Heart left ventricle (tissue), 16 donors: ENCODE results near the gene FAM171A2. TPM values are rescaled to one million over a fixed set of nuclear protein-coding genes. Genes with fewer than 3 reads are reported as not detected.
A peak's percentile ranks its signal among the peaks of the same experiment; 100 is the strongest.
"Not testable (repeated sequence)": the region's sequence is repeated elsewhere in the genome, so short reads cannot be mapped to it uniquely, and the experiment has no call there.

Experiments used
- ATAC-seq, 4 donors: fragments of 200-7000 bp; cut with Tn5 transposase; one replicate each; pipeline ENCODE4 v1.9.1; 2020 to 2022; ENCODE audit warnings: moderate library complexity in 4 of 4, mild to moderate bottlenecking in 3 of 4, moderate number of reproducible peaks in 1 of 4
- DNase-seq, 5 donors: peaks; one replicate each; pipeline ENCODE4 v3.0.0-alpha.2; 2020
- H3K27ac ChIP-seq, 12 donors: fragments of 200-600 bp; sonication (generic) in 4 of 12; one replicate each; pipeline versions ENCODE4 v1.5.0 to v1.8.0; 2016 to 2022; ENCODE audit warnings: mild to moderate bottlenecking in 2 of 12
- H3K27me3 ChIP-seq, 9 donors: fragments of 200-600 bp; sonication (generic) in 2 of 9; one replicate each; pipeline versions ENCODE4 v1.5.1 to v1.8.0; 2016 to 2022; ENCODE audit warnings: mild to moderate bottlenecking in 3 of 9
- H3K36me3 ChIP-seq, 9 donors: fragments of 200-600 bp; sonication (generic) in 2 of 9; one replicate each; pipeline versions ENCODE4 v1.5.0 to v1.8.0; 2018 to 2022; ENCODE audit warnings: mild to moderate bottlenecking in 2 of 9
- H3K4me1 ChIP-seq, 12 donors: fragments of 200-600 bp; sonication (generic) in 4 of 12; one replicate each; pipeline versions ENCODE4 v1.5.0 to v1.8.0; 2016 to 2022; ENCODE audit warnings: mild to moderate bottlenecking in 3 of 12
- H3K4me3 ChIP-seq, 12 donors: fragments of 200-600 bp; sonication (generic) in 4 of 12; one replicate each; pipeline versions ENCODE4 v1.5.0 to v1.8.0; 2017 to 2022; ENCODE audit warnings: mild to moderate bottlenecking in 9 of 12, moderate library complexity in 4 of 12
- H3K9me3 ChIP-seq, 12 donors: fragments of 200-600 bp; sonication (generic) in 4 of 12; one replicate each; pipeline versions ENCODE4 v1.5.0 to v1.8.0; 2016 to 2022; ENCODE audit warnings: mild to moderate bottlenecking in 1 of 12
- POLR2A ChIP-seq, 2 donors: fragments of 450-650 bp; IDR thresholded peaks; one replicate each; pipeline ENCODE4 v1.6.1; 2017; ENCODE audit warnings: antibody characterized with exemption in 2 of 2, mild to moderate bottlenecking in 2 of 2, moderate library complexity in 2 of 2
- WGBS, 4 donors: extraction: QIAGEN DNeasy Blood & Tissue Kit in 2 of 4; methylation state at CpG; one replicate each; pipeline versions ENCODE4 v1.1.5 to v1.1.7; 2013 to 2018; 5-methylcytosine and 5-hydroxymethylcytosine counted together
- intact Hi-C, 10 donors: fragments of 100-400 bp; cut with DNase I; formaldehyde crosslinking; loops; one replicate each; pipeline versions ENCODE4 v1.11.1 to v1.14.2; 2022
- polyA plus RNA-seq, 2 donors: library from polyadenylated mRNA; stranded (reverse); fragments of 200-250 nt; gene quantifications; one replicate each; pipeline ENCODE4 v1.2.3, GENCODE V29; 2013
- total RNA-seq, 9 donors: library from RNA; depleted of rRNA in 2 of 9; stranded (reverse); fragments of >200 nt in 2 of 9; fragmentation: NEBNext Ultra II Directional in 3 of 9; extraction: Animal tissue kit (Norgen Biotek cat#: 25700) in 3 of 9; gene quantifications; one replicate each; pipeline versions ENCODE4 v1.1.0 to v1.2.4, GENCODE V29; 2016 to 2023
- TF ChIP-seq, protein P1 (sequence below), 12 donors: fragments of 200-600 bp; sonication (generic) in 4 of 12; IDR thresholded peaks; one replicate each; pipeline versions ENCODE4 v1.5.0 to v1.8.0; 2018 to 2022; ENCODE audit warnings: antibody characterized with exemption in 12 of 12, mild to moderate bottlenecking in 5 of 12
- donor health status: ischemic (EF 13 %, LVEDD 7.1; RV severe dilation, severe dysfunction).
- donor health status: healthy with polysubstance abuse.
- donor health status: DM: no; HTN: yes; CAD: no.
- donor health status: DM: no; HTN: no; CAD: no.
- donor health status: ischemic (EF 25% LVEDD 6.9; RV normal size, moderate dysfunction).
- donor health status: ischemic (EF 25% LVEDD 5.7; RV mildly dilated, moderate dysfunction).
- donor health status: healthy.
- donor health status: DM: yes; HTN: yes; CAD: no.
- donor health status: ischemic (EF 35%, LVEDD 5.7; RV mildly dilated, moderate dysfunction).
- donor health status: nonischemic (EF 11% LVEDD 7.7; RV severe dilation, severe dysfunction).
- donor health status: DM: yes; HTN: yes; CAD: no.
- donor health status: PGD.
- donor health status: ischemic (EF 29% LVEDD 5.4; RV normal size, mild dysfunction).
- donor health status: nonischemic (EF 23%, LVEDD 6.1; RV moderate dilation, normal function).

Gene FAM171A2
- total and polyA plus RNA-seq, 11 donors = 0.40 to 2.1 (median 0.77) TPM

- Histone ChIP-seq H3K9me3 (no peaks in the 10 kb centered on the region), H3K4me1 (peaks cover 0 to 44% (median 12%) of the 10 kb centered on the region in 12 donors), H3K27me3 (no peaks in the 10 kb centered on the region), H3K27ac (peak overlapping the region in 1 of 12 donors; percentile 97), H3K4me3 (no peak overlapping the region), H3K36me3 (peaks cover 0 to 48% (median 31%) of the 10 kb centered on the region in 9 donors)
- ATAC-seq (no peak), DNase-seq (peak in 2 of 5 donors; percentile 60 to 69)
- intact Hi-C loops = loop anchor here in 2 of 10 donors (5.0 kb wide), 1 partner anchor 136 kb away; no protein-coding TSS in a partner anchor
- TF ChIP-seq, protein P1, sequence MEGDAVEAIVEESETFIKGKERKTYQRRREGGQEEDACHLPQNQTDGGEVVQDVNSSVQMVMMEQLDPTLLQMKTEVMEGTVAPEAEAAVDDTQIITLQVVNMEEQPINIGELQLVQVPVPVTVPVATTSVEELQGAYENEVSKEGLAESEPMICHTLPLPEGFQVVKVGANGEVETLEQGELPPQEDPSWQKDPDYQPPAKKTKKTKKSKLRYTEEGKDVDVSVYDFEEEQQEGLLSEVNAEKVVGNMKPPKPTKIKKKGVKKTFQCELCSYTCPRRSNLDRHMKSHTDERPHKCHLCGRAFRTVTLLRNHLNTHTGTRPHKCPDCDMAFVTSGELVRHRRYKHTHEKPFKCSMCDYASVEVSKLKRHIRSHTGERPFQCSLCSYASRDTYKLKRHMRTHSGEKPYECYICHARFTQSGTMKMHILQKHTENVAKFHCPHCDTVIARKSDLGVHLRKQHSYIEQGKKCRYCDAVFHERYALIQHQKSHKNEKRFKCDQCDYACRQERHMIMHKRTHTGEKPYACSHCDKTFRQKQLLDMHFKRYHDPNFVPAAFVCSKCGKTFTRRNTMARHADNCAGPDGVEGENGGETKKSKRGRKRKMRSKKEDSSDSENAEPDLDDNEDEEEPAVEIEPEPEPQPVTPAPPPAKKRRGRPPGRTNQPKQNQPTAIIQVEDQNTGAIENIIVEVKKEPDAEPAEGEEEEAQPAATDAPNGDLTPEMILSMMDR (IDR thresholded peaks at IDR 0.05) = no peak
- TF ChIP-seq POLR2A (IDR thresholded peaks at IDR 0.05) = no peak
- WGBS, 4 donors = 76 to 85% (median 84%) methylated on average over 9 of the region's 9 CpGs
These were observed 15.2 kb downstream of the FAM171A2 start for GRCh38 chr17:44348234-44348987.

GRCh38 chr17:44347206-44348055 lies 16.2 kb downstream of the FAM171A2 start:
- Histone ChIP-seq H3K27ac (peak overlapping the region in 1 of 12 donors; percentile 97), H3K4me1 (peaks cover 0 to 44% (median 12%) of the 10 kb centered on the region in 12 donors), H3K36me3 (peaks cover 0 to 41% (median 23%) of the 10 kb centered on the region in 9 donors)
- ATAC-seq, H3K27me3 ChIP-seq, H3K4me3 ChIP-seq, DNase-seq, H3K9me3 ChIP-seq: not testable (repeated sequence)
- 78 to 85% (median 83%) methylated on average over 18 of the region's 18 CpGs for WGBS, 4 donors
- intact Hi-C loops = loop anchor here in 2 of 10 donors (5.0 kb wide), 1 partner anchor 135 kb away; no protein-coding TSS in a partner anchor

- Histone ChIP-seq H3K9me3 (no peaks in the 10 kb centered on the region), H3K4me3 (peak overlapping the region in 11 of 12 donors; percentile 58 to 99 (median 80)), H3K36me3 (peaks cover 0 to 30% (median 12%) of the 10 kb centered on the region in 9 donors), H3K27ac (peak overlapping the region in 9 of 12 donors; percentile 34 to 97 (median 85)), H3K27me3 (no peaks in the 10 kb centered on the region), H3K4me1 (peaks cover 0 to 44% (median 12%) of the 10 kb centered on the region in 12 donors)
- WGBS, 4 donors = 73 to 83% (median 78%) methylated on average over 12 to 13 of the region's 13 CpGs
- no peak for TF ChIP-seq POLR2A (IDR thresholded peaks at IDR 0.05)
- TF ChIP-seq, protein P1 (IDR thresholded peaks at IDR 0.05) = no peak
- ATAC-seq (no peak), DNase-seq (no peak)
- intact Hi-C loops = loop anchor here in 2 of 10 donors (5.0 kb wide), 1 partner anchor 134 kb away; no protein-coding TSS in a partner anchor
These were observed 17.4 kb downstream of the FAM171A2 start for GRCh38 chr17:44346064-44346844.

- Histone ChIP-seq H3K4me1 (peaks cover 0 to 45% (median 12%) of the 10 kb centered on the region in 12 donors), H3K9me3 (no peaks in the 10 kb centered on the region), H3K4me3 (peak overlapping the region; percentile 43 to 99 (median 80)), H3K27me3 (no peaks in the 10 kb centered on the region), H3K27ac (peak overlapping the region; percentile 34 to 97 (median 83)), H3K36me3 (peaks cover 0 to 22% (median 6%) of the 10 kb centered on the region in 9 donors)
- intact Hi-C loops = loop anchor here in 2 of 10 donors (2.0 to 5.0 kb wide), 2 partner anchors 19 to 133 kb away; no protein-coding TSS in a partner anchor
- ATAC-seq (peak; percentile 6 to 29 (median 21)), DNase-seq (peak in 3 of 5 donors; percentile 56 to 67 (median 63))
- no peak for TF ChIP-seq POLR2A (IDR thresholded peaks at IDR 0.05)
- TF ChIP-seq, protein P1 (IDR thresholded peaks at IDR 0.05) = peak in 11 of 12 donors; percentile 20 to 54 (median 40)
- WGBS, 4 donors = 2 to 3% (median 3%) methylated on average over 18 to 21 of the region's 21 CpGs
These were observed 18.1 kb downstream of the FAM171A2 start for GRCh38 chr17:44345454-44346026.
